Neural progenitor cell (in vitro differentiated cells): Measurements from ENCODE around the gene KCNB1. TPM values are rescaled to one million over a fixed set of nuclear protein-coding genes. Genes with fewer than 3 reads are reported as not detected.

Experiments
- DNase-seq: peaks from one replicate; pipeline ENCODE4 v3.0.0-alpha.2; 2016; ENCODE audit warnings: low spot score
- H2AFZ ChIP-seq: fragments of 200-600 bp; sonication (generic); replicated peaks from 2 replicates; pipeline ENCODE4 v1.6.1; 2016; ENCODE audit warnings: antibody characterized with exemption
- H3F3A ChIP-seq: fragments of 200-600 bp; sonication (generic); 2 replicates; pipeline ENCODE4 v1.6.1; 2016; ENCODE audit warnings: antibody characterized with exemption, low read depth
- H3K27ac ChIP-seq: fragments of 200-600 bp; sonication (generic); 2 replicates; pipeline ENCODE4 v1.5.1; 2016; ENCODE audit warnings: mild to moderate bottlenecking
- H3K27me3 ChIP-seq: fragments of 200-600 bp; sonication (generic); 2 replicates; pipeline ENCODE4 v1.6.1; 2016; ENCODE audit warnings: mild to moderate bottlenecking, moderate library complexity
- H3K36me3 ChIP-seq: fragments of 200-600 bp; sonication (generic); 2 replicates; pipeline ENCODE4 v1.5.1; 2016
- H3K4me1 ChIP-seq: fragments of 200-600 bp; sonication (generic); 2 replicates; pipeline ENCODE4 v1.6.1; 2016; ENCODE audit warnings: mixed run types
- H3K4me2 ChIP-seq: fragments of 200-600 bp; sonication (generic); 2 replicates; pipeline ENCODE4 v1.6.1; 2016
- H3K4me3 ChIP-seq: fragments of 200-600 bp; sonication (generic); 2 replicates; pipeline ENCODE4 v1.5.1; 2016
- H3K79me2 ChIP-seq: fragments of 200-600 bp; sonication (generic); 2 replicates; pipeline ENCODE4 v1.6.1; 2016; ENCODE audit warnings: low read depth
- H3K9ac ChIP-seq: fragments of 200-600 bp; sonication (generic); 2 replicates; pipeline ENCODE4 v1.6.1; 2016
- H3K9me3 ChIP-seq: fragments of 200-600 bp; sonication (generic); 2 replicates; pipeline ENCODE4 v1.5.1; 2016; ENCODE audit warnings: low read depth
- H4K20me1 ChIP-seq: fragments of 200-600 bp; sonication (generic); 2 replicates; pipeline ENCODE4 v1.6.1; 2016; ENCODE audit warnings: low read depth
- H3K27ac Mint-ChIP-seq: 3 replicates; pipeline ENCODE4 v1.8.0; 2021; ENCODE audit warnings: mixed read lengths
- H3K27me3 Mint-ChIP-seq: 2 replicates; pipeline ENCODE4 v1.8.0; 2022; ENCODE audit warnings: low read depth, mild to moderate bottlenecking, inconsistent platforms, moderate library complexity, mixed read lengths; ENCODE audit not compliant: insufficient read depth
- H3K36me3 Mint-ChIP-seq: 3 replicates; pipeline ENCODE4 v1.8.0; 2021; ENCODE audit warnings: mixed read lengths
- H3K4me1 Mint-ChIP-seq: 3 replicates; pipeline ENCODE4 v1.8.0; 2021; ENCODE audit warnings: mixed read lengths
- H3K4me3 Mint-ChIP-seq: 3 replicates; pipeline ENCODE4 v1.8.0; 2021; ENCODE audit warnings: mild to moderate bottlenecking, moderate library complexity, mixed read lengths
- H3K9me3 Mint-ChIP-seq: 3 replicates; pipeline ENCODE4 v1.8.0; 2020; ENCODE audit warnings: mixed read lengths
- EZH2 ChIP-seq: fragments of 200-600 bp; sonication (generic); IDR thresholded peaks from 2 replicates; pipeline ENCODE4 v1.6.1; 2017; ENCODE audit warnings: antibody characterized with exemption, mild to moderate bottlenecking, moderate library complexity
- EZH2phosphoT487 ChIP-seq: fragments of 200-600 bp; sonication (generic); IDR thresholded peaks from 2 replicates; pipeline ENCODE4 v1.6.1; 2017; ENCODE audit warnings: antibody characterized with exemption
- total RNA-seq: library from RNA; depleted of rRNA; stranded (reverse); fragments of >200 nt; gene quantifications from 2 replicates; pipeline ENCODE4 v1.2.3, GENCODE V29; 2015; ENCODE audit warnings: low replicate concordance
- TF ChIP-seq, protein P1 (sequence below): fragments of 200-600 bp; sonication (generic); IDR thresholded peaks from 2 replicates; pipeline ENCODE4 v1.5.1; 2017; ENCODE audit warnings: antibody characterized with exemption, mild to moderate bottlenecking

KCNB1 gene
- total RNA-seq, 1 donor from 2014 or later: 0.97 TPM

DNA sequence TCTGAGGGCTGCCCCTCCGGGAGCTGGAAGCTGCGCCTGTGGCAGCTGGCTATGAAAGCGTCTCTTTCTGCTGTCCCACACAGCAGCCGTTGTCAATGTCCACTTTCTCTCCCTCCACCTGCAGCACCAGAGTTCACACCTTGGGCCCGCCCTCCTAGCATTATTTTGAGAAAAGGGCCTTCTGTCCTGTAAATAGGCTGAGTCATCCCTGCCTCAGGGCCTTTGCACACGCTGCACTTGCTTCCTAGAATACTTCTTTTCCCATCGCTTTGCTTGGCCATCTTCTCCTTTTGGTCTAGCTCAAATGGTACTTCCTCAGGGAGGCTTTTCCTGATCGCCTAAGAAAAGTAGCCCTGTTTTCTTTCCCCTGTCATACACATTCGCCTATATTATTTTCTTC, 135.3 kb downstream of the KCNB1 start:
- H3K27ac Mint-ChIP-seq: peak overlapping the region; percentile 92

GRCh38 chr20:49346682-49347081, 135.8 kb downstream of the KCNB1 start:
- Histone ChIP-seq H4K20me1 (no peaks in the 10 kb centered on the region), H3K4me2 (no peak overlapping the region), H3K4me3 (no peak overlapping the region), H2AFZ (no peak overlapping the region), H3K9ac (no peak overlapping the region), H3K36me3 (no peaks in the 10 kb centered on the region), H3K79me2 (no peaks in the 10 kb centered on the region), H3F3A (no peaks in the 10 kb centered on the region), H3K9me3 (no peaks in the 10 kb centered on the region), H3K4me1 (no peaks in the 10 kb centered on the region), H3K27ac (no peak overlapping the region), H3K27me3 (no peaks in the 10 kb centered on the region)
- peaks cover 8% of the 10 kb centered on the region for H3K27me3 Mint-ChIP-seq
- no peak overlapping the region for H3K4me3 Mint-ChIP-seq
- no peak for TF ChIP-seq EZH2
- TF ChIP-seq, protein P1, sequence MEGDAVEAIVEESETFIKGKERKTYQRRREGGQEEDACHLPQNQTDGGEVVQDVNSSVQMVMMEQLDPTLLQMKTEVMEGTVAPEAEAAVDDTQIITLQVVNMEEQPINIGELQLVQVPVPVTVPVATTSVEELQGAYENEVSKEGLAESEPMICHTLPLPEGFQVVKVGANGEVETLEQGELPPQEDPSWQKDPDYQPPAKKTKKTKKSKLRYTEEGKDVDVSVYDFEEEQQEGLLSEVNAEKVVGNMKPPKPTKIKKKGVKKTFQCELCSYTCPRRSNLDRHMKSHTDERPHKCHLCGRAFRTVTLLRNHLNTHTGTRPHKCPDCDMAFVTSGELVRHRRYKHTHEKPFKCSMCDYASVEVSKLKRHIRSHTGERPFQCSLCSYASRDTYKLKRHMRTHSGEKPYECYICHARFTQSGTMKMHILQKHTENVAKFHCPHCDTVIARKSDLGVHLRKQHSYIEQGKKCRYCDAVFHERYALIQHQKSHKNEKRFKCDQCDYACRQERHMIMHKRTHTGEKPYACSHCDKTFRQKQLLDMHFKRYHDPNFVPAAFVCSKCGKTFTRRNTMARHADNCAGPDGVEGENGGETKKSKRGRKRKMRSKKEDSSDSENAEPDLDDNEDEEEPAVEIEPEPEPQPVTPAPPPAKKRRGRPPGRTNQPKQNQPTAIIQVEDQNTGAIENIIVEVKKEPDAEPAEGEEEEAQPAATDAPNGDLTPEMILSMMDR: peak; percentile 8
- H3K36me3 Mint-ChIP-seq: no peaks in the 10 kb centered on the region
- H3K27ac Mint-ChIP-seq: no peak overlapping the region
- peaks cover 29% of the 10 kb centered on the region for H3K4me1 Mint-ChIP-seq
- DNase-seq: no peak
- H3K9me3 Mint-ChIP-seq: no peaks in the 10 kb centered on the region

More for the DNA sequence above, 135.3 kb downstream of the KCNB1 start:
- Histone ChIP-seq H3K4me2 (no peak overlapping the region), H3K4me1 (no peaks in the 10 kb centered on the region), H3K9me3 (no peaks in the 10 kb centered on the region), H3F3A (no peaks in the 10 kb centered on the region), H3K4me3 (no peak overlapping the region), H2AFZ (no peak overlapping the region), H3K79me2 (no peaks in the 10 kb centered on the region), H3K9ac (no peak overlapping the region), H3K27me3 (no peaks in the 10 kb centered on the region), H3K36me3 (no peaks in the 10 kb centered on the region), H4K20me1 (no peaks in the 10 kb centered on the region), H3K27ac (no peak overlapping the region)
- Mint-ChIP-seq H3K4me1 (peaks cover 29% of the 10 kb centered on the region), H3K36me3 (no peaks in the 10 kb centered on the region), H3K9me3 (no peaks in the 10 kb centered on the region), H3K27me3 (peaks cover 8% of the 10 kb centered on the region), H3K4me3 (no peak overlapping the region)
- DNase-seq: no peak
- TF ChIP-seq EZH2: no peak
- TF ChIP-seq EZH2phosphoT487: no peak
- TF ChIP-seq, protein P1: no peak

DNA sequence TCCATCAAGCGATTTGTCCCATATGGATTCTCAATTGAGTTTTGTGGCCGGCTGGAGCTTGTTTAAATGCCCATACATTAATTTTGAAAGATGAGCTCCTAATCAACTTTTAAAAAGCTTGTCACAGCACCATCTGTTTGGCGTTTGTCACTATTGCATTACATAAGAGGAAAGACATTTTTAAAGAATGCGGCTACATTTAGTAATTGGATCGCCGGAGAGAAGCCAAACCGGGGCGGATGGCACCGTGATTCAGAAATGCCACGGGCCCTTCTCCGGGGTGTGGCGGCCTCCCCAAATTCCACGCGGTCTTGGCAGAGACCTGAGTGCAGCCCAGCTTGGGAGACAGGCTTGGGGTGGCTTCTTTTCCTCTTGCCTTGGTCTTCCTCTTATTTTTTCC, 136.9 kb downstream of the KCNB1 start:
- Histone ChIP-seq H3K36me3 (no peaks in the 10 kb centered on the region), H3K4me1 (no peaks in the 10 kb centered on the region), H3K4me3 (no peak overlapping the region), H3K9ac (no peak overlapping the region), H4K20me1 (no peaks in the 10 kb centered on the region), H3K9me3 (no peaks in the 10 kb centered on the region), H2AFZ (no peak overlapping the region), H3K79me2 (no peaks in the 10 kb centered on the region), H3K27ac (no peak overlapping the region), H3F3A (no peaks in the 10 kb centered on the region), H3K4me2 (no peak overlapping the region), H3K27me3 (no peaks in the 10 kb centered on the region)
- no peak for DNase-seq
- Mint-ChIP-seq H3K9me3 (no peaks in the 10 kb centered on the region), H3K36me3 (no peaks in the 10 kb centered on the region), H3K4me3 (no peak overlapping the region), H3K27ac (no peak overlapping the region), H3K4me1 (peaks cover 29% of the 10 kb centered on the region), H3K27me3 (peaks cover 8% of the 10 kb centered on the region)
- TF ChIP-seq EZH2 (no peak), EZH2phosphoT487 (no peak)
- TF ChIP-seq, protein P1: no peak

DNA sequence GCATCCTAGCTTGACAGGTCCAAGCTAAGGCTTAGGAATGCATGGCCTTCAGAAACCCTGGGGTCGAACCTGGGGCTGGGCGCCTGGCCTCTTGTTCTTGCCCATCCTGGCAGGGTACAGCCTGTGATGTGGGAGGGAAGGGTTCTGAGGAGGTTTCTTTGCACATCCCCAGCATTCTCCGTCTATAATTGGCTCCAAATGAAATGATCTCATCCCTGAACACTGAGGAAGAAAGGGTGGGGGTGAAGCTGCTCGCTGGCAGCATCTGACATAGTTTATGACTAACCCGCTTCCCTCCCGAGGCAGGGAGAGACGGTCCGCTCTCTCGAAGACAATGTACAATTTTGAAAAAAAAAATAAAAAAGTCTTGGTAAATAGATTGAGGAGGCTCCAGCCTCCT, 137.5 kb downstream of the KCNB1 start:
- H3F3A ChIP-seq: no peaks in the 10 kb centered on the region
- DNase-seq: no peak
- H3K9ac ChIP-seq: no peak overlapping the region
- Mint-ChIP-seq H3K27ac (no peak overlapping the region), H3K4me3 (no peak overlapping the region), H3K27me3 (peaks cover 6% of the 10 kb centered on the region), H3K36me3 (no peaks in the 10 kb centered on the region), H3K9me3 (no peaks in the 10 kb centered on the region), H3K4me1 (peaks cover 29% of the 10 kb centered on the region)
- H2AFZ ChIP-seq: no peak overlapping the region
- no peaks in the 10 kb centered on the region for H3K79me2 ChIP-seq
- H3K4me3 ChIP-seq: no peak overlapping the region
- H3K27ac ChIP-seq: no peak overlapping the region
- H3K4me1 ChIP-seq: no peaks in the 10 kb centered on the region
- H3K9me3 ChIP-seq: no peaks in the 10 kb centered on the region
- H3K27me3 ChIP-seq: no peaks in the 10 kb centered on the region
- no peaks in the 10 kb centered on the region for H3K36me3 ChIP-seq
- TF ChIP-seq, protein P1: no peak
- no peak for TF ChIP-seq EZH2
- no peak for TF ChIP-seq EZH2phosphoT487
- no peak overlapping the region for H3K4me2 ChIP-seq
- no peaks in the 10 kb centered on the region for H4K20me1 ChIP-seq
